Keratinocyte (primary cell): ENCODE data around the gene SORBS1. TPM values are rescaled to one million over a fixed set of nuclear protein-coding genes. Genes with fewer than 3 reads are reported as not detected.

ENCODE experiments used
- DNase-seq: peaks from one replicate; pipeline ENCODE4 v3.0.0-alpha.2; 2011; ENCODE audit warnings: low read depth, missing footprints, low spot score
- FAIRE-seq: peaks from 2 replicates; lab custom pipeline; 2011; peaks lifted over from hg19 to GRCh38; lab: Jason Lieb, UNC
- H2AFZ ChIP-seq: 2 replicates; pipeline ENCODE4 v1.6.0; 2012; ENCODE audit warnings: low read length, control low read depth, inconsistent platforms; ENCODE audit not compliant: control insufficient read depth
- H3K27ac ChIP-seq: 2 replicates; pipeline ENCODE4 v1.5.1; 2011; ENCODE audit warnings: low read length; ENCODE audit not compliant: control insufficient read depth, insufficient read depth
- H3K27me3 ChIP-seq: 3 replicates; pipeline ENCODE4 v1.6.0; 2011; ENCODE audit warnings: low read length; ENCODE audit not compliant: control insufficient read depth, insufficient read depth; ENCODE audit errors: extremely low read depth
- H3K36me3 ChIP-seq, 2 experiments: 2 replicates in 1 of 2; 3 replicates in 1 of 2; pipeline ENCODE4 v1.5.1; 2011; ENCODE audit warnings: low read length in 2 of 2, mild to moderate bottlenecking in 1 of 2; ENCODE audit not compliant: control insufficient read depth in 2 of 2, insufficient read depth in 2 of 2; ENCODE audit errors: extremely low read depth in 1 of 2
- H3K4me1 ChIP-seq: 3 replicates; pipeline ENCODE4 v1.5.1; 2011; ENCODE audit warnings: low read length; ENCODE audit not compliant: control insufficient read depth, insufficient read depth; ENCODE audit errors: extremely low read depth
- H3K4me2 ChIP-seq: 3 replicates; pipeline ENCODE4 v1.6.0; 2011; ENCODE audit warnings: low read depth, low read length; ENCODE audit not compliant: control insufficient read depth, insufficient read depth; ENCODE audit errors: extremely low read depth
- H3K4me3 ChIP-seq, 3 experiments: fragments of 200-600 bp in 1 of 3; sonication (generic) in 1 of 3; 2 replicates in 2 of 3; 3 replicates in 1 of 3; pipeline ENCODE4 v1.5.1; 2011 to 2016; ENCODE audit warnings: low read length in 3 of 3, mild to moderate bottlenecking in 3 of 3, control low read depth in 2 of 3, inconsistent platforms in 1 of 3, low read depth in 1 of 3, mixed read lengths in 1 of 3, mixed run types in 1 of 3, moderate library complexity in 1 of 3; ENCODE audit not compliant: control insufficient read depth in 2 of 3, insufficient read depth in 2 of 3; ENCODE audit errors: extremely low read depth in 1 of 3
- H3K79me2 ChIP-seq: 2 replicates; pipeline ENCODE4 v1.6.0; 2012; ENCODE audit warnings: low read length; ENCODE audit not compliant: control insufficient read depth, insufficient read depth
- H3K9ac ChIP-seq: 3 replicates; pipeline ENCODE4 v1.6.0; 2011; ENCODE audit warnings: low read length; ENCODE audit not compliant: control insufficient read depth, insufficient read depth; ENCODE audit errors: extremely low read depth
- H3K9me1 ChIP-seq: 3 replicates; pipeline ENCODE4 v1.6.0; 2011; ENCODE audit warnings: low read length; ENCODE audit not compliant: control insufficient read depth, insufficient read depth; ENCODE audit errors: extremely low read depth
- H3K9me3 ChIP-seq: 2 replicates; pipeline ENCODE4 v1.5.1; 2012; ENCODE audit warnings: low read depth, low read length; ENCODE audit not compliant: control insufficient read depth
- H4K20me1 ChIP-seq: 3 replicates; pipeline ENCODE4 v1.6.0; 2011; ENCODE audit warnings: low read length; ENCODE audit not compliant: control insufficient read depth, insufficient read depth; ENCODE audit errors: extremely low read depth
- EZH2 ChIP-seq: IDR thresholded peaks from one replicate; pipeline ENCODE4 v1.6.1; 2012; ENCODE audit warnings: inconsistent platforms, mild to moderate bottlenecking, low read length, moderate library complexity
- dilution Hi-C: fragments of 300-500 bp; cut with MboI; formaldehyde crosslinking; loops from one replicate; pipeline ENCODE4 v1.7.0; 2020; ENCODE audit warnings: low sequenced_read_pairs; ENCODE audit not compliant: extremely low pct_ligation_motif_present
- polyA plus RNA-seq, 5 experiments: library from polyadenylated mRNA; depleted of rRNA in 3 of 5; stranded (reverse) in 3 of 5; stranded (forward) in 1 of 5; unstranded in 1 of 5; fragments of >200 nt; gene quantifications; 1 replicate in 1 of 5; 2 replicates in 3 of 5; 3 replicates in 1 of 5; pipeline versions ENCODE4 v1.2.1 to v1.2.3, GENCODE V29; 2011 to 2012; ENCODE audit warnings: missing spikeins in 2 of 5, low read depth in 1 of 5, low replicate concordance in 1 of 5
- TF ChIP-seq, protein P1 (sequence below), 3 experiments: IDR thresholded peaks in 1 of 3; conservative IDR thresholded peaks in 1 of 3; optimal IDR thresholded peaks in 1 of 3; 2 replicates in 2 of 3; 3 replicates in 1 of 3; pipeline versions ENCODE3 to v1.5.1; 2011; ENCODE audit warnings: low read length in 3 of 3, mild to moderate bottlenecking in 3 of 3, moderate library complexity in 2 of 3, control low read depth in 1 of 3, inconsistent platforms in 1 of 3; ENCODE audit not compliant: insufficient read depth in 2 of 3; ENCODE audit errors: extremely low read depth in 1 of 3

The SORBS1 gene
- polyA plus RNA-seq, 1 donor (not counting 4 experiments of a cell fraction or from before 2014, with no cell fraction given), result 0.42 TPM

- Histone ChIP-seq H3K36me3 (peaks cover 19 to 30% of the 10 kb centered on the region in 2 experiments), H3K79me2 (peaks cover 43% of the 10 kb centered on the region), H2AFZ (no peak overlapping the region), H4K20me1 (no peaks in the 10 kb centered on the region), H3K9ac (peak overlapping the region; percentile 78), H3K9me1 (no peaks in the 10 kb centered on the region), H3K27me3 (no peaks in the 10 kb centered on the region), H3K9me3 (no peaks in the 10 kb centered on the region), H3K4me2 (peak overlapping the region; percentile 22), H3K27ac (peak overlapping the region; percentile 85), H3K4me1 (peaks cover 58% of the 10 kb centered on the region), H3K4me3 (no peak overlapping the region)
- TF ChIP-seq EZH2, result no peak
- TF ChIP-seq, protein P1, sequence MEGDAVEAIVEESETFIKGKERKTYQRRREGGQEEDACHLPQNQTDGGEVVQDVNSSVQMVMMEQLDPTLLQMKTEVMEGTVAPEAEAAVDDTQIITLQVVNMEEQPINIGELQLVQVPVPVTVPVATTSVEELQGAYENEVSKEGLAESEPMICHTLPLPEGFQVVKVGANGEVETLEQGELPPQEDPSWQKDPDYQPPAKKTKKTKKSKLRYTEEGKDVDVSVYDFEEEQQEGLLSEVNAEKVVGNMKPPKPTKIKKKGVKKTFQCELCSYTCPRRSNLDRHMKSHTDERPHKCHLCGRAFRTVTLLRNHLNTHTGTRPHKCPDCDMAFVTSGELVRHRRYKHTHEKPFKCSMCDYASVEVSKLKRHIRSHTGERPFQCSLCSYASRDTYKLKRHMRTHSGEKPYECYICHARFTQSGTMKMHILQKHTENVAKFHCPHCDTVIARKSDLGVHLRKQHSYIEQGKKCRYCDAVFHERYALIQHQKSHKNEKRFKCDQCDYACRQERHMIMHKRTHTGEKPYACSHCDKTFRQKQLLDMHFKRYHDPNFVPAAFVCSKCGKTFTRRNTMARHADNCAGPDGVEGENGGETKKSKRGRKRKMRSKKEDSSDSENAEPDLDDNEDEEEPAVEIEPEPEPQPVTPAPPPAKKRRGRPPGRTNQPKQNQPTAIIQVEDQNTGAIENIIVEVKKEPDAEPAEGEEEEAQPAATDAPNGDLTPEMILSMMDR (optimal IDR thresholded peaks at IDR 0.05 in 1 of 3, IDR thresholded peaks at IDR 0.05 in 1 of 3, conservative IDR thresholded peaks at IDR 0.05 in 1 of 3; ENCODE audit: extremely low read depth in 1 of 3, insufficient read depth in 2 of 3, low read length in 3 of 3), result no peak
- no peak for FAIRE-seq
- dilution Hi-C loops, result no loop called here
- DNase-seq, result no peak
Measured at GRCh38 chr10:95267251-95267650, 293.9 kb downstream of the SORBS1 start.

GRCh38 chr10:95266674-95267095, 294.5 kb downstream of the SORBS1 start:
- Histone ChIP-seq H4K20me1 (no peaks in the 10 kb centered on the region), H2AFZ (no peak overlapping the region), H3K79me2 (peaks cover 40% of the 10 kb centered on the region), H3K9me1 (no peaks in the 10 kb centered on the region), H3K9ac (peak overlapping the region; percentile 78), H3K36me3 (peaks cover 19 to 33% of the 10 kb centered on the region in 2 experiments), H3K4me1 (peaks cover 62% of the 10 kb centered on the region), H3K4me2 (peak overlapping the region; percentile 49), H3K27ac (peak overlapping the region; percentile 85), H3K27me3 (no peaks in the 10 kb centered on the region), H3K9me3 (no peaks in the 10 kb centered on the region), H3K4me3 (no peak overlapping the region)
- dilution Hi-C loops, result no loop called here
- FAIRE-seq (peak; percentile 83), DNase-seq (peak; percentile 97)
- no peak for TF ChIP-seq EZH2
- TF ChIP-seq, protein P1 (optimal IDR thresholded peaks at IDR 0.05 in 1 of 3, IDR thresholded peaks at IDR 0.05 in 1 of 3, conservative IDR thresholded peaks at IDR 0.05 in 1 of 3; ENCODE audit: extremely low read depth in 1 of 3, insufficient read depth in 2 of 3, low read length in 3 of 3), result no peak
